KOPT-K1 (cell line): ENCODE results near the gene ATRN.
A peak's percentile ranks its signal among the peaks of the same experiment; 100 is the strongest.
"Not testable (repeated sequence)": the region's sequence is repeated elsewhere in the genome, so short reads cannot be mapped to it uniquely, and the experiment has no call there.

Experiments
- H3K27ac ChIP-seq: fragments of 200-600 bp; sonication (generic); 2 replicates; pipeline ENCODE4 v1.5.1; 2016; ENCODE audit warnings: antibody characterized with exemption, mild to moderate bottlenecking, low read depth, low read length; ENCODE audit not compliant: poor library complexity, severe bottlenecking
- H3K36me3 ChIP-seq: fragments of 200-600 bp; sonication (generic); 2 replicates; pipeline ENCODE4 v1.5.1; 2017; ENCODE audit warnings: antibody characterized with exemption, mild to moderate bottlenecking, low read length, moderate library complexity; ENCODE audit not compliant: insufficient read depth
- H3K9me3 ChIP-seq: fragments of 200-600 bp; sonication (generic); 2 replicates; pipeline ENCODE4 v1.5.1; 2017; ENCODE audit warnings: antibody characterized with exemption, low read length, mild to moderate bottlenecking; ENCODE audit not compliant: insufficient read depth, poor library complexity, severe bottlenecking

The ATRN gene

GRCh38 chr20:3454831-3455230 is 16.0 kb upstream of the ATRN start:
- no peaks in the 10 kb centered on the region for H3K9me3 ChIP-seq
- no peaks in the 10 kb centered on the region for H3K36me3 ChIP-seq
- H3K27ac ChIP-seq = no peak overlapping the region

- Histone ChIP-seq H3K9me3 (no peaks in the 10 kb centered on the region), H3K27ac (no peak overlapping the region), H3K36me3 (no peaks in the 10 kb centered on the region)
These were observed 14.2 kb upstream of the ATRN start for GRCh38 chr20:3456648-3457047.

GRCh38 chr20:3459881-3460307 is 10.9 kb upstream of the ATRN start:
- Histone ChIP-seq H3K36me3 (no peaks in the 10 kb centered on the region), H3K27ac (no peak overlapping the region), H3K9me3 (no peaks in the 10 kb centered on the region)

- Histone ChIP-seq H3K36me3 (no peaks in the 10 kb centered on the region), H3K27ac (no peak overlapping the region), H3K9me3 (no peaks in the 10 kb centered on the region)
These were observed 9.5 kb upstream of the ATRN start for GRCh38 chr20:3461211-3461771.

- no peaks in the 10 kb centered on the region for H3K36me3 ChIP-seq
- H3K27ac ChIP-seq = no peak overlapping the region
- H3K9me3 ChIP-seq = no peaks in the 10 kb centered on the region
These were observed 8.7 kb upstream of the ATRN start for GRCh38 chr20:3461911-3462677.

GRCh38 chr20:3464166-3464565 is 6.7 kb upstream of the ATRN start:
- Histone ChIP-seq H3K9me3 (no peaks in the 10 kb centered on the region), H3K27ac (no peak overlapping the region)

GRCh38 chr20:3465301-3465700 is 5.5 kb upstream of the ATRN start:
- no peak overlapping the region for H3K27ac ChIP-seq
- H3K9me3 ChIP-seq = no peaks in the 10 kb centered on the region
- no peaks in the 10 kb centered on the region for H3K36me3 ChIP-seq

More at GRCh38 chr20:3464166-3464565, 6.7 kb upstream of the ATRN start:
- H3K36me3 ChIP-seq = no peaks in the 10 kb centered on the region

- Histone ChIP-seq H3K9me3 (peaks cover 10% of the 10 kb centered on the region), H3K27ac (no peak overlapping the region), H3K36me3 (no peaks in the 10 kb centered on the region)
These were observed 601 bp upstream of the ATRN start for GRCh38 chr20:3470208-3470626.

GRCh38 chr20:3471397-3472021 is 691 bp downstream of the ATRN start:
- H3K36me3 ChIP-seq = no peaks in the 10 kb centered on the region
- peaks cover 10% of the 10 kb centered on the region for H3K9me3 ChIP-seq
- H3K27ac ChIP-seq = peak overlapping the region; percentile 20

- Histone ChIP-seq H3K36me3 (no peaks in the 10 kb centered on the region), H3K9me3 (peaks cover 10% of the 10 kb centered on the region), H3K27ac (no peak overlapping the region)
These were observed 1.3 kb downstream of the ATRN start for GRCh38 chr20:3472105-3472504.

GRCh38 chr20:3473324-3473723 is 2.5 kb downstream of the ATRN start:
- no peaks in the 10 kb centered on the region for H3K36me3 ChIP-seq
- peaks cover 10% of the 10 kb centered on the region for H3K9me3 ChIP-seq
- H3K27ac ChIP-seq = no peak overlapping the region

GRCh38 chr20:3473944-3474343 is 3.1 kb downstream of the ATRN start:
- Histone ChIP-seq H3K27ac (no peak overlapping the region), H3K9me3 (peaks cover 10% of the 10 kb centered on the region)

GRCh38 chr20:3477003-3477860 is 6.4 kb downstream of the ATRN start:
- H3K9me3 ChIP-seq, H3K27ac ChIP-seq, H3K36me3 ChIP-seq: not testable (repeated sequence)

More at GRCh38 chr20:3473944-3474343, 3.1 kb downstream of the ATRN start:
- no peaks in the 10 kb centered on the region for H3K36me3 ChIP-seq

- H3K36me3 ChIP-seq = no peaks in the 10 kb centered on the region
These were observed 7.2 kb downstream of the ATRN start for GRCh38 chr20:3477861-3478544.

More at GRCh38 chr20:3477861-3478544, 7.2 kb downstream of the ATRN start:
- no peak overlapping the region for H3K27ac ChIP-seq
- no peaks in the 10 kb centered on the region for H3K9me3 ChIP-seq
